Measurements from ENCODE around the gene TWSG1. TPM values are rescaled to one million over a fixed set of nuclear protein-coding genes. Genes with fewer than 3 reads are reported as not detected.

Gene TWSG1
- total RNA-seq, 1 experiment from 2014 or later, result 19.3 TPM

DNA sequence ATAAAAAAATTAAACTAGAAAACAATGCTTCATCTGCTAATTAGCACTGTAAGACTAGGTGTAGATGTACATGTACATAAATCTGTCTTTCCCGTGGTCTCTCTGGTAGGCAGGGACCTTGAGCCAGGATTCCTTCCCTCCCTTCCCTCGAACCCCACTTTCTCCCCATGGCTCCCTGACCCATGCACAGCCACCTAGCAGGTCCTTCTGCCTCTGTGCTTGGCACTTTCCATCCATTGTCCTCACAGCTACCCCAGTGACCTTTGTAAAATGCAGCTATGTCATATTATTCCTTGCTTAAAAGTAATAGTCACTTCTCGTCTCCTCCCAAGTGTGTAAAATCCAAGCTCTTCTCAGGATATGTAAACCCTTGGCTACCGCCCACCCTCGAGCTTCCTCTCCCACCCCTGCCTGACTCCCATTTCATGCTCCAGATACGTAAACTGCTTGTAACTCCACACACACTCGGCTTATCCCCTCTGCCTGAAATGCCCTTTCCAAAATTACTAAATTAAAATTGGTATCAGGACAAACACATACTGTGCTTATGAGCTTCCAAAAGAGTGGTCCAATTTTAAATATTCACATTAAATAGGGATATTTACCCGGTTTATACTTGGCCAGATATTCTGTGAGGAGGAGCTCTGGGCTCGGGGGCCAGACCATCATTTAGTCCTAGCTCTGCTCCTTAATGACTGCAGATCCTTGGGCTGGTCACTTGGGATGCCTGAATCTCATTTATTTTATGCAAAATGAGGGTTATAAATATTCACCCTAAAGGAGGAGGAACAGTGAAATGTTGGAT, 86.7 kb downstream of the TWSG1 start:
- ChIA-PET CTCF (no interaction called here), POLR2A (no interaction called here)
- H3K36me3 Mint-ChIP-seq, result no peaks in the 10 kb centered on the region
- ATAC-seq (no peak), DNase-seq (ENCODE audit: low spot score) (no peak)
- H3K27ac Mint-ChIP-seq, result no peak overlapping the region
- TF ChIP-seq IRF2 (CRISPR knock-in tag; IDR thresholded peaks at IDR 0.05; ENCODE audit: borderline replicate concordance, low read depth), result no peak
- TF ChIP-seq E2F5 (CRISPR knock-in tag; IDR thresholded peaks at IDR 0.05), result no peak
- no peak for TF ChIP-seq TEAD1 (CRISPR knock-in tag; IDR thresholded peaks at IDR 0.05)
- no peak overlapping the region for H3K4me3 Mint-ChIP-seq
- H3K27me3 Mint-ChIP-seq (ENCODE audit: low read depth), result no peaks in the 10 kb centered on the region; the same call in 1 of the 2 replicates
- H3K9me3 Mint-ChIP-seq, result no peaks in the 10 kb centered on the region
- peaks cover 12% of the 10 kb centered on the region for H3K4me1 Mint-ChIP-seq

- ChIA-PET POLR2A (no interaction called here), CTCF (no interaction called here)
- peaks cover 8% of the 10 kb centered on the region for H3K4me1 Mint-ChIP-seq
Observed at GRCh38 chr18:9421901-9422327, 87.3 kb downstream of the TWSG1 start.

DNA sequence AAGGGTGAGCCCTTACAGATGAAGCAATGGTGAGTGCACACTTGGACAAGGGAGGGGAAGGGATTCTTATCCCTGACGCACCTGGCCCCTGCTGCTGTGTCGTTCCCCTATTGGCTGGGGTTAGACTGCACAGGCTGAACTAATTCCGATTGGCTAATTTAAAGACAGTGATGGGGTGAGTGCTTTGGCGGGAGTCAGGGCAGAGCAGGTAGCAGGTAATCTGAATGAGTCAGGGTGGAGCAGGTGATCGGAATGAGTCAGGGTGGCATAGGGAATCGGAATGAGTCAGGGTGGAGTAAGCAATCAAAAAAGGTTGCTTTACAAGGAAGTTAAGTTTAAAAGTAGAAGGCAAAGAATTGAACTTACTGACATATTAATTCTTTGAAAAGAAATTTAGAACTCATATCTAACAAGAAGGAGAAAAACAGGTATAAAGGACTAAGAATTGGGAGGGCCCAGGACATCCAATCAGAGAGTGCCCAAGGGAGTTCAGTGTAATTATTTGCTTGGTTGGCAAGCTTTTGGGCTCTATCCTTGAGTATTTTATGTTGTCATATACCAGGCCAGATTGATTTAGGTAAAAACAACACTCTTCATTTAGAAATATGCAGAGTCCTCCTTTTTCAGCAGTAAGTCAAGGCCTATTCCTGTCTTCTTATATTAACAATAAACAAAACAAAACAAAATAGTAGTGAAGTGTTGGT, 88.4 kb downstream of the TWSG1 start:
- ChIA-PET CTCF (no interaction called here), POLR2A (no interaction called here)
- no peaks in the 10 kb centered on the region for H3K9me3 Mint-ChIP-seq
- H3K27ac Mint-ChIP-seq, result no peak overlapping the region
- H3K27me3 Mint-ChIP-seq (ENCODE audit: low read depth), result no peaks in the 10 kb centered on the region
- H3K4me1 Mint-ChIP-seq, result no peaks in the 10 kb centered on the region; the same call in 1 of the 2 replicates
- H3K4me3 Mint-ChIP-seq, result no peak overlapping the region
- H3K36me3 Mint-ChIP-seq, result no peaks in the 10 kb centered on the region
- no peak for DNase-seq (ENCODE audit: low spot score)
- ATAC-seq, result no peak
- TF ChIP-seq PRDM15 (CRISPR knock-in tag; IDR thresholded peaks at IDR 0.05) (no peak), EMX1 (CRISPR knock-in tag; IDR thresholded peaks at IDR 0.05) (no peak), ETV6 (CRISPR knock-in tag; IDR thresholded peaks at IDR 0.05) (no peak), ZNF671 (CRISPR knock-in tag; IDR thresholded peaks at IDR 0.05) (no peak), ZNF263 (CRISPR knock-in tag; IDR thresholded peaks at IDR 0.05; ENCODE audit: low read depth) (no peak), CREM (CRISPR knock-in tag; IDR thresholded peaks at IDR 0.05) (no peak)

More at GRCh38 chr18:9421901-9422327, 87.3 kb downstream of the TWSG1 start:
- TF ChIP-seq KAT7 (CRISPR knock-in tag; IDR thresholded peaks at IDR 0.05; ENCODE audit: borderline replicate concordance), result no peak
- TF ChIP-seq CBFB (CRISPR knock-in tag; IDR thresholded peaks at IDR 0.05; ENCODE audit: low read depth), result no peak
- TF ChIP-seq ZNF219 (CRISPR knock-in tag; IDR thresholded peaks at IDR 0.05; ENCODE audit: borderline replicate concordance), result no peak
- no peak for TF ChIP-seq EMX1 (CRISPR knock-in tag; IDR thresholded peaks at IDR 0.05)
- TF ChIP-seq, protein P1, sequence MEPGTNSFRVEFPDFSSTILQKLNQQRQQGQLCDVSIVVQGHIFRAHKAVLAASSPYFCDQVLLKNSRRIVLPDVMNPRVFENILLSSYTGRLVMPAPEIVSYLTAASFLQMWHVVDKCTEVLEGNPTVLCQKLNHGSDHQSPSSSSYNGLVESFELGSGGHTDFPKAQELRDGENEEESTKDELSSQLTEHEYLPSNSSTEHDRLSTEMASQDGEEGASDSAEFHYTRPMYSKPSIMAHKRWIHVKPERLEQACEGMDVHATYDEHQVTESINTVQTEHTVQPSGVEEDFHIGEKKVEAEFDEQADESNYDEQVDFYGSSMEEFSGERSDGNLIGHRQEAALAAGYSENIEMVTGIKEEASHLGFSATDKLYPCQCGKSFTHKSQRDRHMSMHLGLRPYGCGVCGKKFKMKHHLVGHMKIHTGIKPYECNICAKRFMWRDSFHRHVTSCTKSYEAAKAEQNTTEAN (CRISPR knock-in tag; IDR thresholded peaks at IDR 0.05), result no peak
- TF ChIP-seq, protein P2, sequence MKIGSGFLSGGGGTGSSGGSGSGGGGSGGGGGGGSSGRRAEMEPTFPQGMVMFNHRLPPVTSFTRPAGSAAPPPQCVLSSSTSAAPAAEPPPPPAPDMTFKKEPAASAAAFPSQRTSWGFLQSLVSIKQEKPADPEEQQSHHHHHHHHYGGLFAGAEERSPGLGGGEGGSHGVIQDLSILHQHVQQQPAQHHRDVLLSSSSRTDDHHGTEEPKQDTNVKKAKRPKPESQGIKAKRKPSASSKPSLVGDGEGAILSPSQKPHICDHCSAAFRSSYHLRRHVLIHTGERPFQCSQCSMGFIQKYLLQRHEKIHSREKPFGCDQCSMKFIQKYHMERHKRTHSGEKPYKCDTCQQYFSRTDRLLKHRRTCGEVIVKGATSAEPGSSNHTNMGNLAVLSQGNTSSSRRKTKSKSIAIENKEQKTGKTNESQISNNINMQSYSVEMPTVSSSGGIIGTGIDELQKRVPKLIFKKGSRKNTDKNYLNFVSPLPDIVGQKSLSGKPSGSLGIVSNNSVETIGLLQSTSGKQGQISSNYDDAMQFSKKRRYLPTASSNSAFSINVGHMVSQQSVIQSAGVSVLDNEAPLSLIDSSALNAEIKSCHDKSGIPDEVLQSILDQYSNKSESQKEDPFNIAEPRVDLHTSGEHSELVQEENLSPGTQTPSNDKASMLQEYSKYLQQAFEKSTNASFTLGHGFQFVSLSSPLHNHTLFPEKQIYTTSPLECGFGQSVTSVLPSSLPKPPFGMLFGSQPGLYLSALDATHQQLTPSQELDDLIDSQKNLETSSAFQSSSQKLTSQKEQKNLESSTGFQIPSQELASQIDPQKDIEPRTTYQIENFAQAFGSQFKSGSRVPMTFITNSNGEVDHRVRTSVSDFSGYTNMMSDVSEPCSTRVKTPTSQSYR (CRISPR knock-in tag; IDR thresholded peaks at IDR 0.05), result no peak
- no peak for TF ChIP-seq ERG (CRISPR knock-in tag; IDR thresholded peaks at IDR 0.05)
- no peaks in the 10 kb centered on the region for H3K9me3 Mint-ChIP-seq
- ATAC-seq (no peak), DNase-seq (ENCODE audit: low spot score) (no peak)
- H3K27ac Mint-ChIP-seq, result no peak overlapping the region
- H3K27me3 Mint-ChIP-seq (ENCODE audit: low read depth), result no peaks in the 10 kb centered on the region; the same call in 1 of the 2 replicates
- H3K36me3 Mint-ChIP-seq, result no peaks in the 10 kb centered on the region
- no peak overlapping the region for H3K4me3 Mint-ChIP-seq
